T-helper 22 cell (primary cell): ENCODE measurements around the gene MYO1B.

Experiments used
- DNase-seq: peaks from one replicate; pipeline ENCODE4 v3.0.0-alpha.2; 2020; ENCODE audit warnings: low read depth

The MYO1B gene

GRCh38 chr2:191362841-191363240 lies 117.6 kb downstream of the MYO1B start:
- no peak for DNase-seq

- DNase-seq: no peak
Measured at GRCh38 chr2:191363267-191363666, 118.1 kb downstream of the MYO1B start.

GRCh38 chr2:191365089-191365488 lies 119.9 kb downstream of the MYO1B start:
- DNase-seq: no peak

- no peak for DNase-seq
Measured at GRCh38 chr2:191366199-191366598, 121.0 kb downstream of the MYO1B start.

GRCh38 chr2:191369034-191369433 lies 123.8 kb downstream of the MYO1B start:
- DNase-seq: no peak

GRCh38 chr2:191374366-191374765 lies 129.2 kb downstream of the MYO1B start:
- no peak for DNase-seq

GRCh38 chr2:191374939-191375338 lies 129.7 kb downstream of the MYO1B start:
- DNase-seq: no peak

GRCh38 chr2:191376981-191377629 lies 131.9 kb downstream of the MYO1B start:
- DNase-seq: no peak

- DNase-seq: no peak
Measured at GRCh38 chr2:191379375-191379774, 134.2 kb downstream of the MYO1B start.

GRCh38 chr2:191382801-191383200 lies 137.6 kb downstream of the MYO1B start:
- no peak for DNase-seq

GRCh38 chr2:191383486-191383885 lies 138.3 kb downstream of the MYO1B start:
- no peak for DNase-seq

- DNase-seq: no peak
Measured at GRCh38 chr2:191384829-191385228, 139.6 kb downstream of the MYO1B start.

GRCh38 chr2:191385416-191386160 lies 140.4 kb downstream of the MYO1B start:
- no peak for DNase-seq

- DNase-seq: no peak
Measured at GRCh38 chr2:191386938-191387536, 141.8 kb downstream of the MYO1B start.

GRCh38 chr2:191389288-191389687 lies 144.1 kb downstream of the MYO1B start:
- DNase-seq: no peak

GRCh38 chr2:191391171-191391570 lies 146.0 kb downstream of the MYO1B start:
- no peak for DNase-seq

GRCh38 chr2:191394043-191394442 lies 148.8 kb downstream of the MYO1B start:
- no peak for DNase-seq

GRCh38 chr2:191396794-191397193 lies 151.6 kb downstream of the MYO1B start:
- DNase-seq: no peak

- no peak for DNase-seq
Measured at GRCh38 chr2:191399601-191400000, 154.4 kb downstream of the MYO1B start.

- DNase-seq: no peak
Measured at GRCh38 chr2:191401287-191401686, 156.1 kb downstream of the MYO1B start.

GRCh38 chr2:191402966-191403565 lies 157.9 kb downstream of the MYO1B start:
- DNase-seq: no peak

- DNase-seq: no peak
Measured at GRCh38 chr2:191404568-191404991, 159.4 kb downstream of the MYO1B start.

- DNase-seq: no peak
Measured at GRCh38 chr2:191405546-191405945, 160.3 kb downstream of the MYO1B start.
